ENCODE measurements around the gene XKR7. TPM values are rescaled to one million over a fixed set of nuclear protein-coding genes. Genes with fewer than 3 reads are reported as not detected.

XKR7 gene
- total and polyA plus RNA-seq, 2 donors = under 0.01 to 0.02 TPM

- H3K36me3 ChIP-seq (ENCODE audit: control insufficient read depth in 2 of 2, insufficient read depth in 2 of 2, low read length in 1 of 2) = no peaks in the 10 kb centered on the region
- no peak for DNase-seq (ENCODE audit: low read depth in 6 of 9, low spot score in 9 of 9)
- WGBS = 2% methylated on average over 58 of the region's 58 CpGs
- H3K4me3 ChIP-seq (ENCODE audit: low read length in 2 of 2) = peak within 1 kb of the TSS; percentile 24 to 29
- peak within 1 kb of the TSS; percentile 50 to 58 for H3K27ac ChIP-seq (ENCODE audit: low read depth in 1 of 2, low read length in 1 of 2)
- H3K4me1 ChIP-seq (ENCODE audit: control insufficient read depth in 2 of 2, insufficient read depth in 2 of 2, low read length in 2 of 2) = peaks cover 0 to 10% of the 10 kb centered on the region in 2 donors
- peaks cover 0 to 6% of the 10 kb centered on the region in 2 donors for H3K9me3 ChIP-seq (ENCODE audit: control insufficient read depth in 2 of 2, insufficient read depth in 1 of 2, low read length in 1 of 2)
- peaks cover 32 to 56% of the 10 kb centered on the region in 2 donors for H3K27me3 ChIP-seq (ENCODE audit: control insufficient read depth in 2 of 2, insufficient read depth in 1 of 2, low read length in 1 of 2)
Observed at GRCh38 chr20:32052090-32052777, 84.3 kb downstream of the XKR7 start, which contains the start of gene HCK. TSS of gene HCK (plus strand) at chr20:32052242.

GRCh38 chr20:32052778-32053362 is 84.9 kb downstream of the XKR7 start:
- H3K4me3 ChIP-seq (ENCODE audit: low read length in 2 of 2) = peak overlapping the region in 1 of 2 donors; percentile 24
- H3K27ac ChIP-seq (ENCODE audit: low read depth in 1 of 2, low read length in 1 of 2) = no peak overlapping the region
- H3K36me3 ChIP-seq (ENCODE audit: control insufficient read depth in 2 of 2, insufficient read depth in 2 of 2, low read length in 1 of 2) = no peaks in the 10 kb centered on the region
- H3K27me3 ChIP-seq (ENCODE audit: control insufficient read depth in 2 of 2, insufficient read depth in 1 of 2, low read length in 1 of 2) = peaks cover 32 to 56% of the 10 kb centered on the region in 2 donors
- H3K4me1 ChIP-seq (ENCODE audit: control insufficient read depth in 2 of 2, insufficient read depth in 2 of 2, low read length in 2 of 2) = peaks cover 0 to 10% of the 10 kb centered on the region in 2 donors
- peaks cover 0 to 6% of the 10 kb centered on the region in 2 donors for H3K9me3 ChIP-seq (ENCODE audit: control insufficient read depth in 2 of 2, insufficient read depth in 1 of 2, low read length in 1 of 2)
- 18% methylated on average over 22 of the region's 22 CpGs for WGBS
- DNase-seq (ENCODE audit: low read depth in 6 of 9, low spot score in 9 of 9) = no peak

Other genes with a start within 250 kb of the XKR7 start
- 120 TPM for gene BCL2L1, start 245.3 kb upstream of the XKR7 start, total RNA-seq
- gene BCL2L1, start 245.3 kb upstream of the XKR7 start, polyA plus RNA-seq = 58.3 TPM
- 75.6 TPM for gene TPX2, start 228.9 kb upstream of the XKR7 start, total RNA-seq
- gene TPX2, start 228.9 kb upstream of the XKR7 start, polyA plus RNA-seq = 8.2 TPM
- gene MYLK2, start 148.8 kb upstream of the XKR7 start, total RNA-seq = 0.66 TPM
- gene MYLK2, start 148.8 kb upstream of the XKR7 start, polyA plus RNA-seq = 1.4 TPM
- 4.7 TPM for gene FOXS1, start 122.5 kb upstream of the XKR7 start, total RNA-seq
- 1.2 TPM for gene FOXS1, start 122.5 kb upstream of the XKR7 start, polyA plus RNA-seq
- gene DUSP15, start 97.6 kb upstream of the XKR7 start, total RNA-seq = 0.76 TPM
- 1.6 TPM for gene DUSP15, start 97.6 kb upstream of the XKR7 start, polyA plus RNA-seq
- 0.05 TPM for gene TTLL9, start 97.5 kb upstream of the XKR7 start, total RNA-seq
- 0.46 TPM for gene TTLL9, start 97.5 kb upstream of the XKR7 start, polyA plus RNA-seq
- 11.1 TPM for gene PDRG1, start 16.1 kb upstream of the XKR7 start, total RNA-seq
- 16.4 TPM for gene PDRG1, start 16.1 kb upstream of the XKR7 start, polyA plus RNA-seq
- gene CCM2L, start 42.3 kb downstream of the XKR7 start, total RNA-seq = 0.76 TPM
- 3.3 TPM for gene CCM2L, start 42.3 kb downstream of the XKR7 start, polyA plus RNA-seq
- gene HCK, start 84.1 kb downstream of the XKR7 start, total RNA-seq = 25.2 TPM
- 33.3 TPM for gene HCK, start 84.1 kb downstream of the XKR7 start, polyA plus RNA-seq
- gene TM9SF4, start 141.6 kb downstream of the XKR7 start, total RNA-seq = 13.6 TPM
- gene TM9SF4, start 141.6 kb downstream of the XKR7 start, polyA plus RNA-seq = 18.7 TPM
- 2.8 TPM for gene PLAGL2, start 239.6 kb downstream of the XKR7 start, total RNA-seq
- 5.0 TPM for gene PLAGL2, start 239.6 kb downstream of the XKR7 start, polyA plus RNA-seq
- gene POFUT1, start 239.7 kb downstream of the XKR7 start, total RNA-seq = 11.2 TPM
- gene POFUT1, start 239.7 kb downstream of the XKR7 start, polyA plus RNA-seq = 9.1 TPM

All from thymus (tissue), 11 donors.